HG03108 (cell line): ENCODE data around the gene CUEDC1.

ENCODE experiments used
- ATAC-seq: cut with Tn5 transposase; IDR thresholded peaks from one replicate; pipeline ENCODE4 v1.9.1; 2021; ENCODE audit warnings: moderate library complexity; ENCODE audit not compliant: unreplicated experiment

The CUEDC1 gene

GRCh38 chr17:57900991-57901743 is 54.0 kb downstream of the CUEDC1 start:
- ATAC-seq: no peak

DNA sequence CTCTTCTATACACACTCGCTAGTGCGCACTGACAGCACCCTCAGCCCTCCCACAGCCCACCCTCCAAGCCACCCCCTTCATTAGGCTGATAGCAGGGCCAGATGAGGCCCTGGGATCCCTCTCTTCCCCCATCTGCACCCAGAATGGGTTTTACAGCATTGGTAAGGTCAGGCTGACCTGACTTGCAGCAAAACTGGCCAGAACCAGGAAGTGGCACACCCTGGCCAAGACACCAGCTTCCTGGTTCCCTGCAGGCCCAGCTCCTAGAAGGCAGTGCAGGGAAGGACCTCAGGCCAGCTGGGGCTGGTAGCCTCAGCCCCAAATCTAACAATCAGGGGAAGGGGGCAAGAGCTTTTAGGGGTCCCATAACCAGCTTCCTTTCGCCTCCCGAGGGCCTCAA is 55.4 kb downstream of the CUEDC1 start:
- ATAC-seq: no peak

DNA sequence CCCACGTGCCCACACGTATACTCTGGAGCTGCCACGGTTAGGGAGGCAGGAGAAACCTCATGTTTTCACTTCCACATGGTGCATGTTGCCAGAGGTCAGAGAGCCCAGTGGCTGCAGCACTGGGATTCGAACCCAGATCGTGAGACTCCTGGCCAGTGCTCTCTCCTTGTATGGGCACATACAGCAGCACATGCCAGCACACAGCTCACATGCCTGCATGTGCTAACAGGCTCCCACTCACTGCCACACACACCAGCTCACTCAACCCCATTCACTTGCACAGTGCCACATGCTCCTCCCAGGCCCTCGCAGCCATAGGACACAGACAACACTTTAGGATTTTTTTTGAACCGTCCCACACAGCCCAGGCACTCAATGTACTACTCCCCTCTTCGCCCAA is 55.8 kb downstream of the CUEDC1 start:
- no peak for ATAC-seq

DNA sequence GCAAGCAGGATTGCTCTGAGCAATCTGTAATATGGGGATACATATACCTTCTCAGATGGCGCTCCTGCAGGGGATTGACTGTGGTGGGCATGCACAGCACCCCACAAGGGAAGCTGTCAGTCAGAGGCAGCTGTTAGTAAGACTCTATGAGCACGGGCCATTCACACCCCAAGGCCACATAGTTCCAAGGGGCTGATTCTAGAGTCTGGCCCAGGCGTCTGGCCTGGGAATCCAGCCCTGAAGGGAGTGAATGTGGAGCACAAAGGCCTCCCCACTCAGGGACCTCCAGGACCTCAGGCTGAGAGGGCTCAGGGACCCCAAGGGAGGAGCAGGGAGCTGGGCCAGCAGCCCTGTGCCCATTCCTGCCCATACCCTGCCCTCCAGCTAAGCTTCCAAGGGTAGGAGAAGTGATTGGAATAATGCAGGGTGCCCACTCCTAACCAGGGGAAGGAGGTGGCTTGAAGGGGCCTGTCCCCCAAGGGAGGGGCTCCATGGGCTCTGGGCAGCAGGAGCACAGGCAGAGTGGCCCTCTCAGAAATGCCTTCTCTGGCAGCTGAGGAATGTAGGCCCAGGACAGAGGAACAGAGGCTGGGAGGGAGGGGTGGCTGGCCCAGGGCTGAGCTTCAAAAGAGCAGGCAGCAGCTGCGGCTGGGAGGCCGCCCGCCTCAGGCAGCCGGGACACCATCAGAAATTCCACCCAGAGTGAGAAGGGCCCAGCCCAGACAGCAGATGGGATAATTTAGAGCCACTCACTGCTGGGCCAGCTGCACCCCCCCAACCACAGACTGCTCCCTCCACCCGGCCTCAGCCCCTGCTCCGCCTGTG is 56.5 kb downstream of the CUEDC1 start:
- no peak for ATAC-seq

DNA sequence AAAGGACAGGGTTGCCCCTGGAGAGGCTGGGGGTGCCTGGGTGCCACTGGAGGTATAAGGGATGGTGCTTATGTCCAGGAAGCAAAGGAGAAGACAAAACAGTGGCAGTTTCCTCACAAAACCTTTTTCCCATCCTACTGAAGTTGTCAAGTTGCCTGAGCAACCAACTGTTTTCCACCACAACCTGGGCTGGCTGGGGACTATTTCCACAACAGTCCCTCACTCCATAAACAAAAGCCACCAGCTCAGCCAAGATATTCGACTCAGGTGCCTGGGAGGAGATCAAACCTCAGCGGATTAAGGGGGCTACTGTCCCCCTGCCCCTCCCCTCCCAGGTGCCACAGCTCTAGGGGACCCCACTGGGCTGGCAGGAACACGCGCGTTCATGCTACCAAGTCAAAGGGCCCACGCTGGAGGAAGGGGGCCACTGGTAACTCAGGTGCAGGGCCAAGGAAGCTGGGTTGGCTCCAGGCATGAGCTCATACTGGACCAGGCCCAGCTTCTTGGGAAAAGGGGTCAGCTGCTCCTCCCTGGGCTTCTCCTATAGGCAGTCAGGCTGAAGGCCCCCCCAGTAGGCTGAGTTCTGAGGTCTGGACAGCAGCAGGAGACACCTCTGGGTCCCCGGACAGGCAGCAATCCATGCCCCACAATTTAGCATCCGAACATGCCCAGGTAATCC is 59.7 kb downstream of the CUEDC1 start:
- ATAC-seq: no peak

GRCh38 chr17:57894848-57895247 is 60.4 kb downstream of the CUEDC1 start:
- ATAC-seq: no peak

DNA sequence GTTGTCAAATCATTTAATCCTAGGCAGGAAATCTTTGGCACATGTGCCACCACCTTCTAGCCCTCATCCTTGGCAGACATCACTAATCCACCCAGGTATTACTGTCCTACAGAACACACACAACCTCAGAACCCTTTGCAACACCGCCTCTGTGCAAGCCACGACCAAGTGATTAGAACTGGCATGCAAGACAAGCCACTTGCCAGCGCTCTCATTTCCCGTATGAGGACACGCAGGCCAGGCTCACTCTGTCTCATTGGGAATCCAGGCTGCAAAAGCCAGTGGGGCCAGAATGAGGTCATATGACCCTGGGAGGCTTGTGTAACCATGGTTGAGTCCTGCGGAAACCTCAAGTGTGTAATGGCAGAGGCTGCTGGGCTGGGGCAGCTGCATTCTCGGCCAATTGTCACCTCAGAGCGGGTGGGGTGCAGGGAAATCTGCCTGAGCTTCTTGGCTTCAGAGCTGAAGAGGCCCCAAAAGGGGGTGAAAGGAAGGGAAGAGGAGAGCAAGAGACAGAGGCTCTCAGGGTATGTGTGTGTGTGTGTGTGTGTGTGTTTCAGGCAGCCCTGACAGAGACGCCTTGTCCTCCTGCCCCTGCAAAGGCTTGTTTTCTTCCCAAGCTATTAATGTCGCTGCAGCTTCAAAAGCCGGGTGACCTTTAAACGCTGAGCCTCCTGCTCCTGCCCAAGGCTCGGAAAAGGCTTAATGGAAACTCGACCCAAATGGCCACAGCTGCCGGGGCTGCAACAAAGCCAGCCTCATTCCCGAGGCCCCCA is 62.2 kb downstream of the CUEDC1 start:
- no peak for ATAC-seq

DNA sequence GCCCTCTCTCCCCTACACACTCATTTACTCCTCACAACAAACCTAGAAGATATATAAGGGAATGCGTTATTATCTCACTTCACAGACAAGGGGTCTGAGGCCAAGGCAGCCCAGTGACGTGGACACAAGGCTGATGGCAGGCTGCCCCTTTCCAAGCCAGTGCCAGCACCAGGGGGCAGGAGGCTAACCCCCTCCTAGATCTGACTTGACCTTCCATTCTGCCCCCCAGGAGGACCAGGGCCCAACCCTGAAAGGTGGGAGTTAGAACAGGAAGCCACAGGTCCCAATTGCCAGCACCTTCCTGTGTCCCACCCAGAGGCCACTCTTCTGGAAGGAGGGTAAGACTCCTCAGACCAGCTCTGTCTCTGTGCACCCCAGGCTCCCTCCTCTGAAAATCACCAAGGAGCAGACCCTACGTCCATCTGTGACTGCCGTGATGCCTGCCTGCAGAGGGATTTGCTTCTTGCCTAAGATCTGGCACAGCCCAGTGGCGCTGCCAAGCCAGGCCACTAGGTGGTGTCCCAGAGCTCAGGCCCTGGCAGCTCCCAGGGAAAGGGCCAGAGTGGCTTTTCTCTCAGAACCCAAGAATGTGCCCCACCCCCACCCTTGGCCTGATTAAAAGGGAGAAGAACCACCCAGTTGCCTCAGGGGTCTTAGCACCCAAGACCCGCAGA is 62.9 kb downstream of the CUEDC1 start:
- ATAC-seq: peak; percentile 44

- ATAC-seq: no peak
Measured at GRCh38 chr17:57890857-57891232, 64.4 kb downstream of the CUEDC1 start.

DNA sequence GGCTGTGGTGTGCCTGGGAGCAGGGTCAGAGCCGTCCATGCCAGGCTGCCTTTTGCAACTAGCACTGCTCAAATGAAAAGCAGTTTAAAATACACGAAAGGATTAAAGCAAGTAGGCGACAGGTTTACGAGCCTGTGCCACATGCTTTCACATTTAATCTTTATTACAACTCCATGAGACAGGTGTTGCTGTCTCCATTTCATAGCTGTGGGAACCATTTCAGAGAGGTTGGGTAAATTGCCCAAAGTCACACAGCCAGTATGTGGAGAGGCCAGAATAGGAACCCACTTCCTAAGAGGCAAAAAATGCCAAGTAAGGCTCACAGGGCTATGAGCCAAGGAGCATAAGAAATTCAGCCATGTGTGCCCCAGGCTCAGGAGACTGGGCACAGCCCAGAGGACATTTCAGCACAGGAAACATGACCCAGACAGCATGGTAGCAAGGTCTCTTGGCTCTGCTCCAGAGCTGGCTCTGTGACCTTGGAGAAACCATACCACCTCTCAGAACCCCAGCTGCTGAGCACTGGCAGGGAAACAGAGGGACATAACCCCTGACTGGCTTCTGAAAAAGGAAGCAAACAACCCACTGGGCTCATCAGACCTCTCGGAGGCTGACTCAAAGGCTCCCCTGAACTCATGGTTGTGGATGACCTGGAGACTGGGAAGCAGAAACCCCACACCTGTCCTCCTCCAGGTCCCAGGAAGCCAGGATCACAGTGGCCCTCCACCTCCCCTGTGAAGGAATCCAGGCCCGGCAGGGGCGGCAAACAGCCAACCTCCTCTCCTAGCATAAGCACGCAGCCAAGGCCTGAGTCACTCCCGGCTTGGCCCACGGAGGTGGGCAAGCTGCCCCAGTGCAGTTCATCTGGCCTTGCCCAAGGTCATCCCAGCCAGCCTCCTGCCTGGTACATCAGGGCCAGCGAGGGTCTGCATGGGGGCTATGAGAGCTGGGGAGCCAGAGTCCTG is 65.0 kb downstream of the CUEDC1 start:
- ATAC-seq: no peak

GRCh38 chr17:57889252-57889651 is 66.0 kb downstream of the CUEDC1 start:
- no peak for ATAC-seq

- ATAC-seq: no peak
Measured at GRCh38 chr17:57888311-57889216, 66.6 kb downstream of the CUEDC1 start.

DNA sequence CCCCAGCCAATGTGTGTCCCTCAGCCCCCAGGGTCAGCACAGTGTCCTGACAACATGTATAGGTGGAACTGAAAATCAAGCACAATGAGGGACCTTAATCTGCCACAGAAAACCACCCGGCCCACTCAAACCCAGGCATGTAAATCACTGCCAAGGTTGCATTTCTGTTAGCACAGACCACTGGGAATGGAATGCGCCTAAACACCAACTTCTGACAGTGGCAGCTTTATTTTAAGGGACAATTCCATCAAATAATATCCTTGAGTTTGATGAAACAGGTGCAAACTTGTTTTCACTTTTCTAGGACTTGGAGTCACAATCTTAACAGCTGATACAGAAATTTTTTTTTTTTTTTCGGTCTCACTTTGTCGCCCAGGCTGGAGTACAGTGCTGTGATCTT is 68.1 kb downstream of the CUEDC1 start:
- no peak for ATAC-seq

GRCh38 chr17:57886020-57886419 is 69.2 kb downstream of the CUEDC1 start:
- ATAC-seq: no peak

DNA sequence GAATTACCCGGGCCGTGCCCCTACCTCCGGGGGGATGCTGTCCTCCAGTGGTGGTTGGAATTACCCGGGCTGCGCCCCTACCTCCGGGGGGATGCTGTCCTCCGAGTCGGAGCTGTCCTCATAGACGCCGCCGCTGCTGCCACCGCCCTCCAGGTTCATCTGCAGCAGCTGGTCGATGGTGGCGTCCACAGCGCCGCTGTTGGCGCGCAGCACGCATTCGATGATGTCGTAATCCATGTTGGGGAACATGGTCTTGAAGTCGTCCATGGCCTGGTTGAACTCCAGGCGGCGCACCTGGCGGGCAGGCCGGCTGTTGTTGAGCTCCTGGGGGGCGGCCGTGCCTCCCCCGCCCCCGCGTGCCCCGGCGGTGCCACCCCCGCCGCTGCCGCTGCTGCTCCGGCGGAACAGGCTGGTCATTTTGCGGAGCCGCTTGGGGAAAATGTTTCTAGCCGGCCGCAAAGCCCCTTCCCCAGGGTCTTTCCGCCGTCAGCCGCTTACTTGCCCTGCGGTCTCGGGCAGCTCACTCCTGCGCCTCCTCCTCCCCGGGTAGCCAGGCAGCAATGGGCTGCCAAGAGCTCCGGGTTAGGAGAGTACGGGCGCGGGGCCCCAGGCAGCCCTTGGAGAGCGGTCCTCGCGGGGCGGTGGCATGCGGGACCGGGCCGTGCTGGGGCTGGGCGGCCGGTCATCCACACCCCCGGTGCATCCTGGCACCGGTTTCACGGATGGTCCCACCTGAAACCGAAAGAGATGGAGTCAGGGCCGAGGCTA is 69.9 kb downstream of the CUEDC1 start:
- no peak for ATAC-seq

GRCh38 chr17:57881783-57882351 is 73.3 kb downstream of the CUEDC1 start:
- ATAC-seq: no peak

DNA sequence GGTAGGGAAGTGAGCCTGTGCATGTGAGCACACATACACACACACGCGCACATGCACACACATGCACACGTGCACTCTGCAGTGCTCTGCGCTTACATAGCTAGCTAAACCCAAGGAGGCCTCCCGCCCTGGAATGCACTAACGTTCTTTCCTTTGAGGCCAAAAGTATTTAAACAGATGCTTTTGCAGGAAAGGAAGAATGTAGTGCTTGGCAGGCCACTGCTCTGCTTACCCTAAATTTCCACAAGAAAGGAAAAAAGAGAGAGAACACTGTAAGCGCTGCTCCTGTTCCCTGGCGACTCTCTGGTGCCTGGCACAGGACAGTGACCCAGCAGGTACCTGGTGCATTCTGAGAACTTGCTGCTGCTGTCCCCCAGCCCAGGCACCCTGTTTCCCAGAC is 74.1 kb downstream of the CUEDC1 start:
- no peak for ATAC-seq
